ENCODE measurements around the gene DESI2.
"Not testable (repeated sequence)": the region's sequence is repeated elsewhere in the genome, so short reads cannot be mapped to it uniquely, and the experiment has no call there.

Gene DESI2

DNA sequence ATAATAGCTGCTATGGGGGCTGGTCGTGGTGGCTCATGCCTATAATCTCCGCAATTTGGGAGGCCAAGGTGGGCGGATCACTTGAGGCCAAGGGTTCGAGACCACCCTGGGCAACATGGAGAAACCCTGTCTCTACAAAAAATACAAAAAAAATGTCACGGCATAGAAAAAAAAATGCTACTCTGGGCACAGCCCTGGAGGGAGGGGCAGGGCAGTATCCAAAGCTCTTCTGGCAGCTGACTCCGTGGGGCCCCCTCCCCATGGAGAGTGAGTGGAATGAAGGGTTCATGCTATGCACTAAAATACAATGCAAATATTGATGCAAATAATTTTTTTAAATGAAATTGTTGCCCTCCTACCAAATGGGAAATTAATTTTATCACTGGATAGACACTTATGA is 78.7 kb downstream of the DESI2 start:
- Histone ChIP-seq H3K27ac (ENCODE audit: insufficient read depth in 1 of 2, low read depth in 1 of 2, low read length in 2 of 2, poor library complexity in 1 of 2, severe bottlenecking in 2 of 2) (no peak overlapping the region), H3K4me1 (ENCODE audit: control extremely low read depth in 1 of 4, control insufficient read depth in 4 of 4, insufficient read depth in 4 of 4, low read length in 3 of 4) (peaks cover 0 to 22% (median 13%) of the 10 kb centered on the region in 4 experiments), H3K9me3 (ENCODE audit: control extremely low read depth in 1 of 5, control insufficient read depth in 4 of 5, insufficient read depth in 2 of 5, low read depth in 1 of 5, low read length in 4 of 5) (peaks cover 0 to 6% (median 0%) of the 10 kb centered on the region in 5 experiments), H3K27me3 (replicated peaks in 2 of 5; ENCODE audit: control insufficient read depth in 4 of 5, insufficient read depth in 5 of 5, low read length in 4 of 5) (no peaks in the 10 kb centered on the region), H3K4me3 (ENCODE audit: control insufficient read depth in 1 of 7, extremely low read depth in 1 of 7, insufficient read depth in 4 of 7, low read depth in 2 of 7, low read length in 6 of 7) (no peak overlapping the region), H3K36me3 (ENCODE audit: control insufficient read depth in 4 of 4, insufficient read depth in 4 of 4, low read length in 3 of 4) (no peaks in the 10 kb centered on the region)
- POLR2A ChIA-PET = no interaction called here
- no peak for DNase-seq
- CTCF ChIA-PET = no interaction called here
- 97% methylated on average over 4 of the region's 6 CpGs for WGBS (ENCODE audit: insufficient coverage)

DNA sequence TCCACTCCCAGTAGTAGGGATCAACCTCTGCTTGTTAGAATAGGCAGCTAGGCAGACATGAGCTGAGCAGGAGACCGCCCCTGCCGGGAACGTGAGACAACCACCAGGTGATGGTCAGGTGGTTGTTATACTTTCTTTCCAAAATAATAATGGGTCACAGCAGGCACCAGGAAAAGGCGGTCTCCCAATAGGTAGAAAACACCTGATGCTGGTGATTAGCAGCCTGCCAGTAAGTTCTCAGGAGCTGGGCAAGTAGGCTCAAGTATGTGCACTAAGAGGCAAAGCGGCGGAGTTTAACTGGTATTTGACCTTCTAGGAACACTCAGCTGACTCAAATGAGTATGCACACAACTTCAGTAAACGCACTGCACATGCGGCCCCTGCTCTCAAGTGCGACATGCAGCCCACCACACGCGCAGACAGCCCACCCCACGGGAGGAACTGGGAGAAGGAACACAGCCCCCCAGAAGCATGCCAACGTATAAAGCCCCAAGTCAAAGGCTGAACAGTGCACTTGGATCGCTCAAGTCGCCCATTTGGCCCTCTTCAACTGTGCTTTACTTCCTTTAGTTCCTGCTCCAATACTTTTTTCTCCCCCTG is 80.0 kb downstream of the DESI2 start:
- H3K27ac ChIP-seq (ENCODE audit: insufficient read depth in 1 of 2, low read depth in 1 of 2, low read length in 2 of 2, poor library complexity in 1 of 2, severe bottlenecking in 2 of 2) = no peak overlapping the region
- no peaks in the 10 kb centered on the region for H3K36me3 ChIP-seq (ENCODE audit: control insufficient read depth in 4 of 4, insufficient read depth in 4 of 4, low read length in 3 of 4)
- no peak overlapping the region for H3K4me3 ChIP-seq (ENCODE audit: control insufficient read depth in 1 of 7, extremely low read depth in 1 of 7, insufficient read depth in 4 of 7, low read depth in 2 of 7, low read length in 6 of 7)
- peaks cover 0 to 6% (median 0%) of the 10 kb centered on the region in 5 experiments for H3K9me3 ChIP-seq (ENCODE audit: control extremely low read depth in 1 of 5, control insufficient read depth in 4 of 5, insufficient read depth in 2 of 5, low read depth in 1 of 5, low read length in 4 of 5)
- no peaks in the 10 kb centered on the region for H3K27me3 ChIP-seq (replicated peaks in 2 of 5; ENCODE audit: control insufficient read depth in 4 of 5, insufficient read depth in 5 of 5, low read length in 4 of 5)
- DNase-seq = no peak
- peaks cover 0 to 19% (median 11%) of the 10 kb centered on the region in 4 experiments for H3K4me1 ChIP-seq (ENCODE audit: control extremely low read depth in 1 of 4, control insufficient read depth in 4 of 4, insufficient read depth in 4 of 4, low read length in 3 of 4)
- ChIA-PET CTCF (no interaction called here), POLR2A (interaction anchor here (0.7 kb wide), 1 partner anchor 128 kb away, joined by 3 read pairs; no protein-coding TSS in a partner anchor)
- over 99% methylated on average over 15 of the region's 15 CpGs for WGBS (ENCODE audit: insufficient coverage)

DNA sequence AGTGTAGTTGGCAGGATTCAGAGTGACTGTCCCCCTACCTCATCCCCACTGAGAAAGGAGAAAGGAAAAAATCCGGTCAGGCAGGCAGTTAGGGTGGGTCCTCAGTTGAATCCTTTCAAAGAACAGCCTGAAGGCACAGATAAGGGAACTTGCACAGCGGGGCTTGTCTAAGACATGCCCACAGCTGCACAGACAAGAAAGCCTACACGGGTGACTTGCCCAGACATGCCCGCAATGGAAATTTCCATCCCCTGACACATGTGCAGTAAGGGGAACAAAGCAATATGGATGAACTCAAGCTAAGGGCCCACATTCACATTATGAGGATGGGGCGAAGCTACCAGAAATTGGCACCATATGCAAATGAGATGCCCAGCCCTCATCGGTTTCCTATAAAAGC is 82.5 kb downstream of the DESI2 start:
- no peaks in the 10 kb centered on the region for H3K36me3 ChIP-seq (ENCODE audit: control insufficient read depth in 4 of 4, insufficient read depth in 4 of 4, low read length in 3 of 4)
- peaks cover 0 to 6% (median 0%) of the 10 kb centered on the region in 5 experiments for H3K9me3 ChIP-seq (ENCODE audit: control extremely low read depth in 1 of 5, control insufficient read depth in 4 of 5, insufficient read depth in 2 of 5, low read depth in 1 of 5, low read length in 4 of 5)
- no peaks in the 10 kb centered on the region for H3K27me3 ChIP-seq (replicated peaks in 2 of 5; ENCODE audit: control insufficient read depth in 4 of 5, insufficient read depth in 5 of 5, low read length in 4 of 5)
- no peak for DNase-seq
- 92% methylated on average over 5 of the region's 6 CpGs for WGBS (ENCODE audit: insufficient coverage)
- no peak overlapping the region for H3K27ac ChIP-seq (ENCODE audit: insufficient read depth in 1 of 2, low read depth in 1 of 2, low read length in 2 of 2, poor library complexity in 1 of 2, severe bottlenecking in 2 of 2)
- H3K4me3 ChIP-seq (ENCODE audit: control insufficient read depth in 1 of 7, extremely low read depth in 1 of 7, insufficient read depth in 4 of 7, low read depth in 2 of 7, low read length in 6 of 7) = no peak overlapping the region
- ChIA-PET POLR2A (no interaction called here), CTCF (no interaction called here)
- peaks cover 0 to 7% (median 3%) of the 10 kb centered on the region in 4 experiments for H3K4me1 ChIP-seq (ENCODE audit: control extremely low read depth in 1 of 4, control insufficient read depth in 4 of 4, insufficient read depth in 4 of 4, low read length in 3 of 4)

DNA sequence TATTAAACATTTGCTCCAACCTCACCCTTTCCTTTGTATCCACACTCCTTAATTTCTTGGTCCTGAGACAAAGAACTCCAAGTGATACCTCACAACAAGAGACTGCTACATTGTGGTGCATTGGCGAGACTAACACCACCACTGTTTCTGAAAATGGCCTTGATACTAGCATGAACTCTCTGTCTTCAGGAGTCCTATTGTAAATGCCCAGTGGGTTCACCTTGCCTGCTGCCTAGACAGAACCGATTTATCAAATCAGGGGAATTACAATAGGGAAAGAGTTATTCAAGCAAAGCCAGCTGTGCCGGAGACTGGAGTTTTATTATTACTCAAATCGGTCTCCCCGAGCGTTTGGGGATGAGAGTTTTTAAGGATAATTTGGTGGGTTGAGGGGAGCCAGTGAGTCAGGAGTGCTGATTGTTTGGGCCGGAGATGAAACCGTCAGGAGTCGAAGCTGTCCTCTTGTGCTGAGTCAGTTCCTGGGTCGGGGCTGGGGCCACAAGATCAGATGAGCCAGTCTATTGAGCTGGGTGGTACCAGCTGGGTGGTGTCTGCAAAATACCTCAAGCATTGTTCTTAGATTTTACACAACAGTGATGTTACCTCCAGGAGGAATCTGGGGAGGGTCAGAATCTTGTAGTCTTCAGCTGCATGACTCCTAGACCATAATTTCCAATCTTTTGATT is 83.1 kb downstream of the DESI2 start:
- no peaks in the 10 kb centered on the region for H3K27me3 ChIP-seq (replicated peaks in 2 of 5; ENCODE audit: control insufficient read depth in 4 of 5, insufficient read depth in 5 of 5, low read length in 4 of 5)
- no peaks in the 10 kb centered on the region for H3K36me3 ChIP-seq (ENCODE audit: control insufficient read depth in 4 of 4, insufficient read depth in 4 of 4, low read length in 3 of 4)
- peaks cover 0 to 6% (median 0%) of the 10 kb centered on the region in 5 experiments for H3K9me3 ChIP-seq (ENCODE audit: control extremely low read depth in 1 of 5, control insufficient read depth in 4 of 5, insufficient read depth in 2 of 5, low read depth in 1 of 5, low read length in 4 of 5)
- no peak overlapping the region for H3K4me3 ChIP-seq (ENCODE audit: control insufficient read depth in 1 of 7, extremely low read depth in 1 of 7, insufficient read depth in 4 of 7, low read depth in 2 of 7, low read length in 6 of 7)
- ChIA-PET POLR2A (no interaction called here), CTCF (no interaction called here)
- WGBS (ENCODE audit: insufficient coverage) = 98% methylated on average over 6 of the region's 10 CpGs
- peaks cover 0 to 2% (median under 1%) of the 10 kb centered on the region in 4 experiments for H3K4me1 ChIP-seq (ENCODE audit: control extremely low read depth in 1 of 4, control insufficient read depth in 4 of 4, insufficient read depth in 4 of 4, low read length in 3 of 4)
- H3K27ac ChIP-seq (ENCODE audit: insufficient read depth in 1 of 2, low read depth in 1 of 2, low read length in 2 of 2, poor library complexity in 1 of 2, severe bottlenecking in 2 of 2) = no peak overlapping the region
- DNase-seq = no peak

DNA sequence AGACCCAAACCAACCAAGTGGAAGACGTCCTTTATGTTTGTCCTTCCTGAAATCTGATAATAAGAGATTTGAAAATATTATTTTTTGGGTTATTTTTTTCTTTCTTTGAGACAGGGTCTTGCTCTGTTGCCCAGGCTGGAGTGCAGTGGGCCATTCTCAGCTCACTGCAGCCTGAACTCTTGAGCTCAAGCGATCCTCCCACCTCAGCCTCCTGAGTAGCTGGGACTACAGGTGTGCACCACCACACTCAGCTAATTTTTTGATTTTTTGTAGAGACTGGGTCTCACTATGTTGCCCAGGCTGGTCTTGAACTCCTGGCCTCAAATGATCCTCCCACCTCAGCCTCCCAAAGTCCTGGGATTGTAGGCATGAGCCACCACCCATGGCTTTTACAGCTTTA is 86.2 kb downstream of the DESI2 start:
- H3K36me3 ChIP-seq (ENCODE audit: control insufficient read depth in 4 of 4, insufficient read depth in 4 of 4, low read length in 3 of 4); H3K4me1 ChIP-seq (ENCODE audit: control extremely low read depth in 1 of 4, control insufficient read depth in 4 of 4, insufficient read depth in 4 of 4, low read length in 3 of 4); H3K4me3 ChIP-seq (ENCODE audit: control insufficient read depth in 1 of 7, extremely low read depth in 1 of 7, insufficient read depth in 4 of 7, low read depth in 2 of 7, low read length in 6 of 7); CTCF ChIA-PET; H3K9me3 ChIP-seq (ENCODE audit: control extremely low read depth in 1 of 5, control insufficient read depth in 4 of 5, insufficient read depth in 2 of 5, low read depth in 1 of 5, low read length in 4 of 5); DNase-seq; H3K27me3 ChIP-seq (replicated peaks in 2 of 5; ENCODE audit: control insufficient read depth in 4 of 5, insufficient read depth in 5 of 5, low read length in 4 of 5); POLR2A ChIA-PET; H3K27ac ChIP-seq (ENCODE audit: insufficient read depth in 1 of 2, low read depth in 1 of 2, low read length in 2 of 2, poor library complexity in 1 of 2, severe bottlenecking in 2 of 2): not testable (repeated sequence)
- 100% methylated on average over 1 of the region's 2 CpGs for WGBS (ENCODE audit: insufficient coverage)

DNA sequence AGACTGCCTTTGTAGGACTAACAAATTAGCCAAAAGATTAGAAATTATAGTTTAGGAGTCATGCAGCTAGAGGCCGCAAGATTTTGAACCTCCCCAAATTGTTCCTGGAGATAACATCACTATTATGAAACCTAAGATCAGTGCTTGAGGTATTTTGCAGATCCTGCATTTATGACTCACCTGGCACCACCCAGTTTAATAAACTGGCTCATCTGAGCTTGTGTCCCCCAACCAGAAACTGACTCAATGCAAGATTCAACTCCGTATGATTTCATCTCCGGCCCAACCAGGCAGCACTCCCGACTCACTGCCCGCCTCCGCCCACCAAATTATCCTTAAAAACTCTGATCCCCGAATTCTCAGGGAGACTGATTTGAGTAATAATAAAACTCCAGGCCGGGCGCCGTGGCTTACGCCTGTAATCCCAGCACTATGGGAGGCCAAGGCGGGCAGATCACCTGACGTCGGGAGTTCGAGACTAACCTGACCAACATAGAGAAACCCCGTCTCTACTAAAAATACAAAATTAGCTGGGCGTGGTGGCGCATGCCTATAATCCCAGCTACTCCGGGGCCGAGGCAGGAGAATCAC is 87.2 kb downstream of the DESI2 start:
- H3K27me3 ChIP-seq (replicated peaks in 2 of 5; ENCODE audit: control insufficient read depth in 4 of 5, insufficient read depth in 5 of 5, low read length in 4 of 5); H3K4me1 ChIP-seq (ENCODE audit: control extremely low read depth in 1 of 4, control insufficient read depth in 4 of 4, insufficient read depth in 4 of 4, low read length in 3 of 4); POLR2A ChIA-PET; H3K4me3 ChIP-seq (ENCODE audit: control insufficient read depth in 1 of 7, extremely low read depth in 1 of 7, insufficient read depth in 4 of 7, low read depth in 2 of 7, low read length in 6 of 7); H3K36me3 ChIP-seq (ENCODE audit: control insufficient read depth in 4 of 4, insufficient read depth in 4 of 4, low read length in 3 of 4); H3K27ac ChIP-seq (ENCODE audit: insufficient read depth in 1 of 2, low read depth in 1 of 2, low read length in 2 of 2, poor library complexity in 1 of 2, severe bottlenecking in 2 of 2); H3K9me3 ChIP-seq (ENCODE audit: control extremely low read depth in 1 of 5, control insufficient read depth in 4 of 5, insufficient read depth in 2 of 5, low read depth in 1 of 5, low read length in 4 of 5); DNase-seq: not testable (repeated sequence)
- CTCF ChIA-PET = interaction anchor here (1.4 kb wide), 1 partner anchor 11 kb away, joined by 5 read pairs; no protein-coding TSS in a partner anchor
- 98% methylated on average over 13 of the region's 20 CpGs for WGBS (ENCODE audit: insufficient coverage)

DNA sequence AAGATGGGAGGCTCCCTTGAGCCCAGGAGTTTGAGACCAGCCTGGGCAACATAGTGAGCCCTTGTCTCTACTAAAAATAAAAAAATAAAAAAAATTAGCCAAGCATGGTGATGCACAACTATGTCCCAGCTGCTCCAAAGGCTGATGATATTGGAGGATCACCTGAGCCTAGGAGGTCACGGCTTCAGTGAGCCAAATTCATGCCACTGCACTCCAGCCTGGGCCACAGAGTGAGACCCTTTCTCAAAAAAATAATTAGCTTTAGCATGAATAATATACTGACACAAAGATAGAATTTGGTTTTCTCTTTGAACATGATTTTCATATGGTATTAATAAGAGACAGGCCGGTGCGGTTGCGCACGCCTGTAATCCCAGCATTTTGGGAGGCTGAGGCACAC is 88.8 kb downstream of the DESI2 start:
- H3K27ac ChIP-seq (ENCODE audit: insufficient read depth in 1 of 2, low read depth in 1 of 2, low read length in 2 of 2, poor library complexity in 1 of 2, severe bottlenecking in 2 of 2) = no peak overlapping the region
- no peaks in the 10 kb centered on the region for H3K4me1 ChIP-seq (ENCODE audit: control extremely low read depth in 1 of 4, control insufficient read depth in 4 of 4, insufficient read depth in 4 of 4, low read length in 3 of 4)
- H3K9me3 ChIP-seq (ENCODE audit: control extremely low read depth in 1 of 5, control insufficient read depth in 4 of 5, insufficient read depth in 2 of 5, low read depth in 1 of 5, low read length in 4 of 5) = no peaks in the 10 kb centered on the region
- no peak overlapping the region for H3K4me3 ChIP-seq (ENCODE audit: control insufficient read depth in 1 of 7, extremely low read depth in 1 of 7, insufficient read depth in 4 of 7, low read depth in 2 of 7, low read length in 6 of 7)
- ChIA-PET CTCF (interaction anchor here (1.0 to 1.4 kb wide), 2 partner anchors 12 to 138 kb away, joined by 3 to 5 read pairs; no protein-coding TSS in a partner anchor), POLR2A (no interaction called here)
- 97% methylated on average over 5 of the region's 5 CpGs for WGBS (ENCODE audit: insufficient coverage)
- no peak for DNase-seq
- H3K36me3 ChIP-seq (ENCODE audit: control insufficient read depth in 4 of 4, insufficient read depth in 4 of 4, low read length in 3 of 4) = no peaks in the 10 kb centered on the region
- H3K27me3 ChIP-seq (replicated peaks in 2 of 5; ENCODE audit: control insufficient read depth in 4 of 5, insufficient read depth in 5 of 5, low read length in 4 of 5) = no peaks in the 10 kb centered on the region

All from common myeloid progenitor, CD34-positive (primary cell).